Stimulated activated CD4-positive, alpha-beta T cell treated with anti-CD3 and anti-CD28 coated beads, TNF-alpha, amount 100 ng/mL, for 48 hours (primary cell): ENCODE measurements around the gene CUL5.
A peak's percentile ranks its signal among the peaks of the same experiment; 100 is the strongest.
"Not testable (repeated sequence)": the region's sequence is repeated elsewhere in the genome, so short reads cannot be mapped to it uniquely, and the experiment has no call there.

Source experiments
- DNase-seq, 3 donors: peaks; one replicate each; pipeline ENCODE4 v3.0.0-alpha.2; 2020; ENCODE audit warnings: low read depth in 3 of 3

The CUL5 gene

GRCh38 chr11:108112057-108112456, 103.4 kb downstream of the CUL5 start:
- no peak for DNase-seq

DNA sequence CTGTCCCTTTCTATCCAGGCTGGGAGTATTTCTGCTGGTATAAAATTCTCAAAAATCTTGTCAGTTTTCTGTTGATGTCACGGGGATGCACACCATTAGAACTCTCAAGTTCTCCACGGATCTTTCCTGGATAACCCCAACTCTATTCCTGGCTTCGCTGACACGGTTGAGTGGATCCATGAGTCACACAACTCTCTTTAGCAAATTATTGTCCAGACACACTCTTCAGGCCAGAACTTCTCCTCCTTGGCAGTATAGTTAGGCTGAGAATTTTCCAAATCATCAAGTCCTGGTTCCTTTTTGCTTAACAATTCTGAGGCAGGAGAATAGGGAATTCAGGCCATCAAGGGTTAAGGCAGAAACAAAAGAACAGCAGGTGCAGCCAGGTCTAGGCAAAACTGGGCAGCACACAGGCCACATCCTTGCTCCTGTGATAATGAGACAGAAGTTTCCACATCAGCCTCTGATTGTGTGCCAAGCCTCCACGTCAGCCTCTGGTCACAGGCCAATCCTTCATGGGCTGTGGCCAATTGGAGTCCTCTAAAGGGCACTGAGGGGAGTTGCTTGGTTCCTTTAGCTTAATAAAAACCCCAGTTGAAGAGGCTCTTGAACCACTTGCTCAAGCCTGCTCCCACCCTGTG, 106.9 kb downstream of the CUL5 start:
- no peak for DNase-seq

GRCh38 chr11:108117746-108118371, 109.2 kb downstream of the CUL5 start:
- DNase-seq: no peak

DNA sequence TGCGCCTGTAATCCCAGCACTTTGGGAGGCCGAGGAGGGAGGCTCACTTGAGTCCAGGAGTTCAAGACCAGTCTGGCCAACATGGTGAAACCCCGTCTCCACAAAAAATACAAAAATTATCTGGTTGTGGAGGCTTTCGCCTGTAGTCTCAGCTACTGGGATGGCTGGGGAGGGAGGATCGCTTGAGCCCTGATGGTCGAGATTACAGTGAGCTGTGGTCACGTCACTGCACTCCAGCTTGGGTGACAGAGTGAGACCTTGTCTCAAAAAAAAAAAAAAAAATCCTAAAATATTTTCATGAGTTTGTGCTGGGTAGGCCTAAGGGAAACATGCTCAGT, 112.2 kb downstream of the CUL5 start:
- DNase-seq: not testable (repeated sequence)

DNA sequence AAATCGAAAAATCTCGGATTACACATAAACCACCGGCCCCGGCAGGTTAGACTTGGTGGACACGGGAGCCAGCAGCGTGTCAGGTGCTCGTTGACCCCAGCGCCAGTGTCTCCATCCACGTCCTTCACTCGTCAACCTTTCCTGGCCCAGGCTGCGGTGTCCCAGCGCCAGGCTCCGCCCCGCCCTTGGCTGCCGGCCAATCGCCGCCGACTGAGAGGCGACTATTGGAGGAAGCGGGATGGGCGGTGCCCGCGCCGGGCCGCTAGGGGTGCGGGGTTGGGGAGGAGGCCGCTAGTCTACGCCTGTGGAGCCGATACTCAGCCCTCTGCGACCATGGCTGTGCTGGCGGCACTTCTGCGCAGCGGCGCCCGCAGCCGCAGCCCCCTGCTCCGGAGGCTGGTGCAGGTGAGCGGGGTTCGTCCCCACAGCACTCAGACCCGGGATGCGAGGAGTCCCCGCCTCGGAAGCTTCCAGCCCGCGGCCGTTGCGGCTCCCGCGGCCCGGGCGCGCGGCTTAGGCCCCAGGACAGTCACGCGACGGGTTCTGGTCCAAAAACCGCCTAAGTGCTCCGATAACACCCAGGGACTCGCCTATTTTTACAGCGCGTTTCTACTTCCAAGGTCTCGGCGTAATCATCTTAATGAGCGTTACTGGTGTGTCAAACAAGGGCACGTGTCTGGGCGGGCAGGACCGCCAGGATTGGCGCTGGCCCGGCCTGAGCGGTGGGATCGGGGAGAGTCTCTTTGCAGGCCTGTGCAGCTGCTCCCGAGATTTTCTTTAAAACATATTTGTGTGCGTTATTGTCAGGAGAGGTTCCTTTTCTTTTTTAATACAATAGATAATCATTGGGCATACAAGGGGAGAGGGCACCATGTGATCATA, 112.8 kb downstream of the CUL5 start, which contains the start of gene ACAT1:
Gene ACAT1, plus strand, starts transcription at position 294 of the 882 bp plus-strand sequence. Its CDS starts 40 bp downstream, at position 334.
- DNase-seq: peak; percentile 92 to 97 (median 96)

DNA sequence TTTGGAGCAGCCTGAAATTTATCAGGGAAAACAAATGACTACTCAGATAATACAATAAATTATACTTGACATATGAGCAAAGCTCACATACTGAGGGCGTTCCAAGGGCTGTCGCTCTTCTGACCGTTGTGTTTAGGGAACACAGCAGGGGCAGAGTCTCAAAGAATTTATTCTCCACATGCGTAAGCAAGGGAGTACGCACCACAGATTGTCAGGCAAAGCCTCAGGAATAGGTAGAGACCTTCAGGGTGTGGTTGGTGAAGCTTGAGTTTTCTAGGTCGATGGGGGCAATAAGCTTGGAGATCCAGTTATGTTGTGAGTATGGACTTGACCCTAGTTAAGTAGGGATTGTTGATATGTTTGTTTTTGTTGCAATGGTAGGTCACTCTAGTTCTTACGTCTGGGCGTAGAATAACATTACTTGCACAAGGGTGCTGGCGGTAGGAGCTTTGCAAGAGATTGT, 113.5 kb downstream of the CUL5 start:
- no peak for DNase-seq

DNA sequence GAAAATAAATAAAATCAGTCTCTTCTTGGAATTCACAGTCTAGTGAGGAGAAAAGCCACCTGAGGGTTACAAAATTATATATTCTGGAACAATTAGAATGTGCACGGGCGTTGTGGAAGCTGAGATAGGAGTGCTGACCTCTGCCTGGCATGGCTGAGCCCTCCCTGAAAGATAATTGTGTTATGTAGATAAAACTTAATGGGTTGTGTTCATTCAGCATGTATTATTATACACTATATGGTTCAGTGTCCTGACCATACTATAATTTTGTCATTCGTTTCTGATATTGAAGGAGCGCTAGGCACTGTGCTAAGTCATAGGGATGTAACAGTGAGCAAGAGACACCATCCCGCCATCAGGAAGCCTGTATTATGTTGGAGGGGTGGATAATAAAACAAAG, 116.4 kb downstream of the CUL5 start:
- no peak for DNase-seq

DNA sequence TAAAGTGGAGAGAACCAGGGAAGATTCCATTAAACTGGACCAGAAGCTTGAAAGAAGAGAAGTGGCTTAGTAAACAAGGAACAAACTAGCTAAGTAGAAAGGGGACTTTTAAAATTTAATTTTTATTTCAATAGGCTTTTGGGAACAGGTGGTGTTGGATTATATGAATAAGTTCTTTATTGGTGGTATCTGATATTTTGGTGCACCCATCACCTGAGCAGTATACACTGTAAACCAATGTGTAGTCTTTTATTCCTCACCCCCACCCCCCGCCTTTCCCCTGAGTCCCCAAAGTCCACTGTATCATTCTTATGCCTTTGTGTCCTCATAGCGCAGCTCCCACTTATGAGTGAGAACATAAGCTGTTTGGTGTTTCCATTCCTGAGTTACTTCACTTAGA, 120.1 kb downstream of the CUL5 start:
- no peak for DNase-seq

- no peak for DNase-seq
Measured at GRCh38 chr11:108131993-108132392, 123.3 kb downstream of the CUL5 start.

DNA sequence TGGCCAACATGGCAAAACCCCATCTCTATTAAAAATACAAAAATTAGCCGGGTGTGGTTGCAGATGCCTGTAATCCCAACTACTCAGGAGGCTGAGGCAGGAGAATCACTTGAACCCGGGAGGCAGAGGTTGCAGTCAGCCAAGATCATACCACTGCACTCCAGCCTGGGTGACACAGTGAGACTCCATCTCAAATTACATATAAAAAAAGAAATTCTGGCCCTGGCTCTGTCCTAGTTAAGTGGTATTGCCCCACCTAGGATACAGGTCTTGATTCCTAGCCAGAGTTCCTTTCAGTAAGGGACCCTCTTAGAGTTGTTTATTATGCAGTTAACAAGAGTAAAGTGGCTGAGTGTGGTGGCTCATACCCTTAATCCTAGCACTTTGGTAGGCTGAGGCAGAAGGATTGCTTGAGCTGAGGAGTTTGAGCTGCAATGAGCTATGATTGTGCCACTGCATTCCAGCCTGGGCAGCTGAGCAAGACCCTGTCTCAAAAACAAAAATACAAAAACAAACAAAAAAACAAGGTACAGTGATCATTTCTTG, 124.4 kb downstream of the CUL5 start:
- DNase-seq: not testable (repeated sequence)

- DNase-seq: no peak
Measured at GRCh38 chr11:108135845-108136544, 127.3 kb downstream of the CUL5 start.

GRCh38 chr11:108137212-108137611, 128.5 kb downstream of the CUL5 start:
- DNase-seq: no peak

DNA sequence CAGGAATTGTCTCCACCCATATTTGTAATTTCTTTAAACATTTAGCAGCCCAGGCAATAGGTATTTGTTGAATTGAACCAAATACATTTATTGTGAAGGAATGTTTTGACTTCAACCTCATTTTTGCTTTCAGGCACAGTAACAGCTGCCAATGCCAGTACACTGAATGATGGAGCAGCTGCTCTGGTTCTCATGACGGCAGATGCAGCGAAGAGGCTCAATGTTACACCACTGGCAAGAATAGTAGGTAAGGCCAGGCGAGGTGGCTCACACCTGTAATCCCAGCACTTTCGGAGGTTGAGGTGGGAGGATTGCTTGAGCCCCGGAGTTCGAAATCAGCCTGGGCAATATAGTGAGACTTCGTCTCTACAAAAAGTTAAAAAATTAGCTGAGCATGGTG, 133.6 kb downstream of the CUL5 start:
- DNase-seq: no peak

- no peak for DNase-seq
Measured at GRCh38 chr11:108144615-108145014, 135.9 kb downstream of the CUL5 start.

- no peak for DNase-seq
Measured at GRCh38 chr11:108147150-108147549, 138.5 kb downstream of the CUL5 start.

- no peak for DNase-seq
Measured at GRCh38 chr11:108148556-108148955, 139.9 kb downstream of the CUL5 start.

GRCh38 chr11:108154591-108154990, 145.9 kb downstream of the CUL5 start:
- no peak for DNase-seq
